Stimulated activated naive CD4-positive, alpha-beta T cell (primary cell): ENCODE data around the gene ISG20.

ENCODE experiments used
- DNase-seq, 6 experiments: peaks; one replicate each; lab custom pipeline; 2025; lab: John Stamatoyannopoulos, UW

Gene ISG20

DNA sequence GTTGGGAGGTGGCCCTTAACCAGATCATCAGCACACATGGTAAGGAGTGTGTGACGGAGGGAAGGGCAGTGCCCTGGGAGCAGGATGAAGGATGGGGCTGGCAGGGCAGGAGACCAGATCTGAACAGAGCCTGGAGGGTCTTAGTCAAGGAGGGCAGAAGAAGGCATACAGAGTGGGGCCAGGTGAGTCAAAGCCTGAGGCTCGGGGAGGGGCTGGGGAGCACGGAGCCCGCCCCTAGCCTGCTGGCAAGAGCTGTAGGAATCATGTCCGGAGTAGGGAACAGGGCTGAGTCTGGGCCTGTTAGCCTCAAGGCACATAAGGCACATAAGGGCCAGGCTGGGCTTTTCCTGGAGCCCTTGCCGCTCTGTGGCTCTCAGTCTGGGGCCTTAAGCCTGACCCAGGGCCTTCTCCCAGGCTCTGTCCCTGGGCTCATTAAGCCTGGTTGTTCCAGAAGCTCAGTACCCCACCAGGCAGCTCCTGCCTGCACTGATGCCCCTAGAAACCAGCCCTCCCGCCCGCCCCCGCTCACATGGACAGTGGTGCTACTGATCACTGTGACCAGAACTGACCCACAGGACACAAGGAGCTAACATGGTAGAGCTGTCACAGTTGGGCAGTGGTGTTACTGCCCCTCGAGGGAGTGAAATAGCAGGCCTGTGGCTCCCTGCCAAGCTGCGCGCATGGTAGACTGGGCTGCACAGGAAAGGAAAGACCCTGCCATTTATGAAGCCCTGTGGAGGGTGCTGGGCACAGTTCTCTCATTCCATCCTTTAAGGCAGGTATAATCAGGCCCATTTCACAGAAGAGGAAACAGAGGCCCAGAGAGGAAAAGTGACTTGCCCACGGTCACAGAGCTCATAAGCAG is 14.6 kb downstream of the ISG20 start:
- no peak for DNase-seq

DNA sequence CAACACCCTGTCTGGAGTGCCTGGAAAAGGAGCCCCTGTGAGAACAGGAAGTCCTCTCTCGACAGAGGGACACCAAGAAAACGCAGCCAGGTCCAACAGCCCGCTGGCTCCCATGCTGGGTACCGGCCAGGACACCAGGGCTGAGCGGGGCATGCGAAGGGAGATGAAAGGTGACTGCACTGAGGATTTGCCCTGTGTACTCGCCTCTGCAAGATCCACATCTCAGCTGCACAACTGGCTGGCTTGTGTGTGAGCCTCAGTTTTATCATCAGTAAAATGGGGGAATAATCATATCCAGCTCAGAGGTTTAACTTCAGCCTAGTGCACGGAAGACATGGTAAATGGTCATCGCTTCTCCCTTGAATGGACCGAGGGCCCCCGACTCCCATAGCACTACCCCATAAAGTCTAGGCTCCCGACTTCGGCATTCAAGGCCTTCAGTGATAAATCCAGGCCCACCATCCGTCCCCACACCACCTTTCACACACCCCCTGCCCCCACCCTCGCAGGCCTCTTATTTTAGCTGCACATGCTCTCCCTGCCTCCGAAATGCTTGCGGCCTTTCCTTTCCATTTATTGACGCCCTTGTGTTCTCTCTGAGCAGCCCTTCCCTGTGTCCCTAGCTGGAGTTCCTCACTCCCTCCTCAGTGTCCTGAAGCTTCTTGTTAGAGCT is 15.8 kb downstream of the ISG20 start:
- DNase-seq, result no peak

DNA sequence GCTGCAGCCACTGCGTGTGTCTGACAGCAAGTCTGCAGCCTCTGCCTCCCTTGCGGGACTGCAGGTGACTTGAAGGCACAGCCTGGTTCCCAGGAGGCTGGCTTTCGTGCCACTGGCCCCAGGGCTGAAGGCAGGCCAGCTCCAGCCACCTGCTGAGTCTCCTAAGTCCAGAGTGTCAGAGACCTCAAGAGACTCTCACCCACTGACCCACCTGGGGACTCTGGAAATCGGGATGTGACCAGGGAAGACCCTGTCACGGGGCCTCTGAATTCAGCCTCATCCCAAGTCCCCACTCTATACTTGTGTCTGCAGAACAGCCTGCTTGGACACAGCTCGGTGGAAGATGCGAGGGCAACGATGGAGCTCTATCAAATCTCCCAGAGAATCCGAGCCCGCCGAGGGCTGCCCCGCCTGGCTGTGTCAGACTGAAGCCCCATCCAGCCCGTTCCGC is 16.3 kb downstream of the ISG20 start:
- DNase-seq, result no peak

DNA sequence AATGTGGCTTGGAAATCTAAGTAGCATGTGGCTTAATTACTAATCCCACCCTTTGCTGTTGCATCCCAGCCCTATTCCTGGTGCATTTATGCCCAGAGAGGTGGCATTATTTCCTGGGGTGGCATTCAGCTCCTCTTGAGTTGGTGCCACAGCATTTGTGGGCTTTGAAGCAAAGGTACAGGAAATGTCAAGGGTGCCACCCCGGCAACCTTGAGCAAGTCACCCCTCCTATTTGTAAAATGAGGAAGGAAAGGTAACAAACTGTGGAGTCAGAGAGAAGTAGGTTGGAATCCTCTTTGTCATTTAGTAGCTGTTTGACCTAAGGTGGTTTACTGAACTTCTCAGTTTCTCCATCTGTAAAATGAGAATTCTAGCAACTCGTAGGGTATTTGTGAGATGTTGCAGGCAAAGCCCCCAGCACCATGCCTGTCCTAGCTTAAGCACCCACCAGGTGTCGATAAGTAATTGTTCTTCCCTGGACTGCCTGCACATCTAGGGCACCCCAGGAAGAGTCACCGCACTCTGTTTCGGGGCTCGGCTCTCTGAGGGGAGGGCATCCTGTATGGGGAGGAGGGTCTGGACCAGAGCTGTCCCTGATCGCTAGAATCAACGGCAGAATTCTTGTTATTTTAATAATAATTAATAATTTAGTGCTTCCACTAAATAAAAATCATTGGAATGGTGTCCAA is 17.1 kb downstream of the ISG20 start:
- DNase-seq, result peak in 3 of 6 experiments; percentile 32 to 55 (median 38)

DNA sequence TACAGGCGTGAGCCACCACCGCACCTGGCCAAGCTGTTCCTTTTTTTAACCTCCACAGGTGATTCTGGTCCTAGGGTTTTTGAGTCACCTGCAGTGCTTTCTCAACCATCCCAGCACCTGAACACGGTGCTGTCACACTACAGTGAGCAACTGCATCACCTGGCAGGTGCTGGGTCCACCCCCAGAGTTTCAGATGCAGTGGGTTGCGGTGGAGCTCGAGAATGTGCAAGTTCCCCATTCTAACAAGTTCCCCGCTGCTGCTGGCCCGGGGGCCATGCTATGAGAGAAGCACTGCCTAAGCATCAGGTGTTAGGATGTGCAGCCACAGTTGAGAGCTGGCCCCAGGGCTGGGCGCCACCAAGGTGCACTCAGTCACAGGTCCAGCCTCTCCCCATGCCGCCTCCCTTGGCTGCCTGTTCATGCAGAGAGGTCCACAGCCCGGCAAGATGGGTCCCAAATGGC is 18.0 kb downstream of the ISG20 start:
- no peak for DNase-seq

DNA sequence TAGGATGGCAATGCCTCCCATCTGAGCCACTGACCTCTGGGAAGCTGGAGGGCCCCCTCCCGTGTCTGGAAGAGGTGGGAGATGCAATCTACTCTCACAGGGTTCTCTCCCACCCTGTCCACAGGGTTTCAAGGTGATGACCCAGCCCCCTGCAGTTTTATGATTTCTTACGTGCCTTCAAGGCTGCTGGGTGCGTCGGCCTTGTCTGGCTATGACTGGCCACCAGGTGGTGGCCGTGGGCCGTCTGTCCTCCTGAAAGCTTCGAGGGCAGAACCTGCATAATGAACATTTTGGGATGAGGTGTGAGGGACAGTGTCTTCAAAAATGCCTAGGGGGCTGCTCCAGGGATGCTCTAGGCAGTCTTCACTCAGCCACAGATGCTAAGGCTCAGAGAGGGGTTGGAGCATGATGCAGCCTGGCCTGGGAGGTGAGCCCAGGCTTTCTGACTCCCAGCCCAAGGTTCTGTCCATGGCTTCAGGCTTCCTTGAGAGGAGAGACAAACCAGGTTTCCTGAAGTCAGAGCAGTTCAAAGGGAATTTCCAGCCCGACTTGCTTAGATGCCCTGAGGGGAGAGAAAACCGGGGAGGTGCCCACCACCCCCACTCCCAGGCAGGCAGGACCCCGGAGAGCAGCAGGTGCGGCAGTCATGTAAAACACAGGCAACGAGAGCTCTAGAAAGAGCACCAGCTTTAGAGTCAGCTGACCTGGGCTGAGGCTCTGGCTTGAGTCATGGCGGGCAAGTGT is 18.7 kb downstream of the ISG20 start:
- DNase-seq, result no peak

DNA sequence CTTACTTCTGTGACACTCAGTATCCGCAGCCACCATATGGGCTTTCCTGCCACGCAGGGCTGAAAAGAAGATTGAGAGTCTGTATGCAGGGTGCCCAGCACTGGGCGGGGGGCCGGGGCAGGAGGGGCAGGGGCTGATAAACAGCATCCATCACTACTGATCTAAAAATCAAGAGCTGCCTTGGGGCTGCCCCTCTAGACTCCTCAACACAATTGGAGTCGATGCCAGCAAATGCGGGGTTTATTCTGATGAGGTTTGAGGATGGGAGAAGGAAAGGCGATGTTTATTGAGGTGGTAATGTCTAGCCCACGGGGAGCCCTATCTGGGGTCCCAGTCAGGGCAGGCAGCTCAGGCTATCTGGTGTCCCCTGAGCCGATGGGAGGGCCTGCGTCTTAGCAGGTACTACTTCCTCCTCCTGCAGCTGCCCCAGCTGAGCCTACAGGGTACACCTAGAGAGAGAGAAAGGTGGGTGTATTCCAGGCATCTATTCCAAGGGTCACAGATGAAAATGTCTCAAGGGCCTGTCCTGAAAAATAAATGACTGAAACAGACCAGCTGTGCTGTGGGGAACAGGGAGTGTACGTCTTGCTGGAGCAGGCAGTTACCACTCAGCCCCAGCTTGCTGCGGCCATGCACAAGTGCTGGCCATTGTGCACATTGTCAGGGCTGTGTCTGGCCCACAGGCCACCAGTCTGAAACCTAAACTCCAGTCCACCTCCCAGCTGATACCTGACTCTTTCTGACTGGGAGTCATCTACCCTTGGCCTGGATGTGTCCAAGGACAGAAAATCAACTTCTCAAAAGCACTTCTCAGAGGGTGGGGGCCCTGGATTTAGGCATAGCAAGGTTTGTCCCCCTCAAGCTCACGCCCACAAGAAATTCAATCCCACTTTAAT is 19.5 kb downstream of the ISG20 start:
- DNase-seq, result no peak

DNA sequence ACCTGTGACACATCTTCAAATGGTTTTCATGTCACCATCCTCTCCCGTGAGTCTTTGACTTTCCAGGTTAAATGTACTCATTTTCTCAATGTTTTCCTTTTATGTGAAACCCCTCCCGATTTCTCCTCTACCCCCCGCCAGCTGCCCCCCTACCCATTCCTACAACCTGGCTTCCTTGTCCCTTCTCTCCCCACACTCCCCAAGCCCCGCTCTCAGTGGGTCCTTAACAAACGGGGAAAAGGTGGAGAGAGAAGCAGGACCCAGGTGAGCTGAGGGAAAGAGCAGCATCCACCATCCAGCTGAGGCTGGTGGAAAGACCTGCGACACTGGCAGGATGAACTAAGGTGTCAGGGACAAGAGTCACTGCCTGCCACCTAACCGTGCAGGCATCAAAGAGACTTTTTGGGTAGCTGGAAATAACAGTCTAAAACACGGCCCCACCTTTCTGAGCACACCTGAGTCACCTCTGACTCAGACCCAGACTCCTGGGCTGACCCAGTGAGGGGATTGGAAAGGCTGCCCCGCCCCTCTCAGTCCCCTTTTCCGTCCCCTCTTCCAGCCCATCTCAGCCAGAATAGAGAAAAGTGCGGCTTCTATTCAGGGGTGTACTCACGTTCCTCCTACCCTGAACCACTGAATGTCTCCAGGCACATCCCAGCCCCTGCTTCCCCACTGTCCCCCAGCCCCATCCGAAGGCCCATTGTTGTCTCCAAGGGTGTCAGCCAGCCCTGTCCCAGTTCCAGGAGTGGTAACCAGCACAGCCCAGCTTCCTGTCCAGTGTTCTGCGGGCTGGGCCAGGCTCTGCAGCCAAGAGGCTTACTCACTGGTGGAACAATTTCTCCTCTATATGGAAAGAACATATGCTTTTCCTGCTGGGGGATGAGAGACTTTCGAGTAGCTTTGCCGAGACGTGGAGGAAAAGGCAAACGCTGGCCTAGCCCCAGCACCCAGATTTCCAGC is 20.4 kb downstream of the ISG20 start:
- DNase-seq, result no peak

DNA sequence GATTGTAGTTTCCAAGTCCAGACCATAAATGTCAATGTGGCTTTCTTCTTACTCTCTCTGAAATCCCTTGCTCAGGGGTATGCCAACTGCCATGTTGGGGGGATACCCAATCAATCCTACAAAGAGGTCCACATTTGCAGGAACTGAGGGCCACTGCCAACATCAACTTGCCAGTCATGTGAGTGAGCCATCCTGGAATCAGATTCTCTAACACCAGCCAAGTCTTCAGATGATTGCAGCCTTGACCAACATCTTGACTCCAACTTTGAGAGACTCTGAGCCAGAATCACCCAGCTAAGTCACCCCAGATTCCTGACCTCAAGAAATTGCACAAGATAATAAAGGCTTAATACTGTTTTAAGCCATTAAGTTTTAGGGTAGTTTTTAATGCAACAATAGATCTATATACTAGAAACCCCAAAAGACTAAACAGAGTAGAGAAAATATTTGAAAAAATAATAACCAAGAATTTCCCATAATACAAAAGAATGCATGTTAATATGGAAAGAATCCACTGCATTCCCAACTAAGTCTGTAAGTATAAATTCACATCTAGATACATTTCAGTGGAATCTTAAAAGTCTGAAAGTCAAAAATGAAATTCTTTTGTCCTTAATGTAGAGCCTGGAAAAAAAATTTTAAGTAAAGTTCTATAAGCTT is 22.4 kb downstream of the ISG20 start:
- DNase-seq, result no peak

DNA sequence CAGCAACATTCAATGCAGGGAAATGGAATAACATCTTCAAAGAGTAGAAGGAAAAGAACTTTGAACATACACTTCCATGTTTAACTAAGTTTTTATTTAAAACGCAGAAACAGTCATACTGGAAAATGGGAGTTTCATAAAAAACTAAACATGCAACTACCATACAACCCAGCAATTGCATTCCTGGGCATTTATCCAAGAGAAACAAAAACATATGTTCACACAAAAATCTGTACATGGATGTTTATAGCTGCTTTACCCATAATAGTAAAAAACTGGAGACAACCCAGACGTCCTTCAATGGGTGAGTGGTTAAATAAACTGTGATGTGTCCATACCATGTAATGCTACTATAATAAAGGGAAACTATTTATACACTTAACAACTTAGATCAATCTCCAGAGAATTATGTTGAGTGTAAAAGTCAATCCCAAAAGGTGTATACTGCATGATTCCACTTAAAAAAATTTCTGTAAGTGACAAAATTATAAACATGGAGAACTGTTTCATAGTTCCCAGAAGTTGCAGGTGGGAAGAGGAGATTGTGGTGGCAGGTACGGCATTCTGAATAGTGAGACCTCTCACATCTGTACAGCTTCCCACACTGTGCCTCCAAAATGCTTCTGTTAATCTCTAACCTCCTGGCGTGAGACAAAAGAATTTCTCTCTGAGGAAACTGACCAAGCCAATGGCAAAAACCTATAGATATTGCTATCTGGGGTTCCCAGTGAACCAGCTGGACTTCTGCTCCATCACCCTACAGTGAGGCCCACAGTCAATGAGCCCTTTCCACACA is 23.1 kb downstream of the ISG20 start:
- DNase-seq, result no peak

DNA sequence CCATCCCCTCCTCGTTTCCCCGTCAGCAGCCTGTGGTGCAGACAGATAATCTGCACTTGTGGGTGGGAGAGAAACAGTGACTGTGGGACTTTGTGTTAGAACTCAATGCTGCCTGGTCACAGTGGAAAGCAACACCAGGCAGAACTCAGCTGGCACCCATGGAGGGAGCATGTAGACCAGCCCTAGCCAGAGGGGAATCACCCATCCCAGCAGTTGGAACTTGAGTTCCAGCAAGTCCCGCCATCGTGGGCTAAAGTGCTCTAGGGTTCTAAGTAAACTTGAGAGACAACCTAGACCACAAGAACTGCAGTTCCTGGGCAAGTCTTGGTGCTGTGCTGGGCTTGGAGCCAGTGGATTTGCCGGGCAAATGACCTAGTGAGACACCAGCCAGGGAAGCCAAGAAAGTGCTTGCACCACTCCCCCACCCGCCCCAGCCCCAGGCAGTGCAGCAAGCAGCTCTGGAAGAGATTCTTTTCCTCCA is 24.4 kb downstream of the ISG20 start:
- DNase-seq, result no peak

DNA sequence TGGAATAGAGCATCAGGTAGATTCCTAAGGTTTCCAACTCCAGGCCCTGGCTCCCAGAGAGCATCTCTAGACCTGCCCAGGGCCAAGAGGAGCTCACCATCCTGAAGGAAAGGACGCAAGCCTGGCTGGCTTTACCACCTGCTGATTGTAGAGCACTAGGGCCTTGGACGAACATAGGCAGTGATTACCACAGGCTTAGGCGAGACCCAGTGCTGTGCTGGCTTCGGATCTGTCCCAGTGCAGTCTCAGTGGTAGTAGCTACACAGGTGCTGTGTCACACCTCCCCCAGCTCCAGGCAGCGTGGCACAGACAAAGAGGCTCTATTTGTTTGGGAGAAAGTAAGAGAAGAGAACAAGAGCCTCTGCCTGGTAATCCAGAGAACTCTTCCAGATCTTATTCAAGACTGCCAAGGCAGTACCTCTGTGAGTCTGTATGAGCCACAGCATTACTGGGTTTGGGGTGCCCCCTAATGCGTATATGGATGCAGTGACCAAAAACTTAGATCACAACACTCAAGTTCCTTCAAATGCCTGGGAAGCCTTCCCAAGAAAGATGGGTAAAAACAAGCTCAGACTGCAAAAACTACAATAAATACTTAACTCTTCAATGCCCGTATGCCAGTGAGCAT is 25.4 kb downstream of the ISG20 start:
- peak; percentile 16 to 69 (median 50) for DNase-seq

DNA sequence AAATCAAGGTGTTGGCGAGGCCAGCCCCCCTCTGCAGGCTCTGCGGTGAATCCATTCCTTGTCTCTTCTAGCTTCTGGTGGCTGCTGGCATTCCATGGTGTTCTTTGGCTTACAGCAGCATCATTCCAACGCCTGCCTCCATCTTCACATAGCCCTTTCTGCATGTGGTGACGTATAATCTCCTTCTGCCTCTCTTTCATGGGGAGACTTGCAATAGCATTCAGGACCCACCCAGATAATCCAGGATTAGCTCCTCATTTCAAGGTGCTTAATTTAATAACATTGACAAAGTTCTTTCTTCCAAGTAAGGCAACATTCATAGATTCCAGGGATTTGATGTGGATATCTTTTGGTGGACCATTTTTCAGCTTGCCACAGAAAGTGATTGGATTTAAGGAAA is 35.8 kb downstream of the ISG20 start:
- no peak for DNase-seq

DNA sequence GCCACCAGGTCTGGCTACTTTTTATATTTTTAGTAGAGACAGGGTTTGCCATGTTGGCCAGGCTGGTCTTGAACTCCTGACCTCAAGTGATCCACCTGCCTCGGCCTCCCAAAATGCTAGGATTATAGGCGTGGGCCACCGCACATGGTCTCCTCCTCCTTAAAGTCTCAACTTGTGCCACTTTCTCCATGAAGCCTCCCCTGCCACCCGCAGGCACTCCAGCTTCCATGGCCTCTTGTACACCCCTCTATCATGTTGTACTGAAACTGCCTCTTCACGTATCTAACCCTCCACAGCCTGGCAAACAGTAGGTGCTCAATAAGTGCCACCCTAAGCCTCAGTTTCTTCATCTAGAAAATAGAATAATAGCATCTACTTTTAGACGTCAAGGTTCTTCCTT is 39.9 kb downstream of the ISG20 start:
- no peak for DNase-seq

DNA sequence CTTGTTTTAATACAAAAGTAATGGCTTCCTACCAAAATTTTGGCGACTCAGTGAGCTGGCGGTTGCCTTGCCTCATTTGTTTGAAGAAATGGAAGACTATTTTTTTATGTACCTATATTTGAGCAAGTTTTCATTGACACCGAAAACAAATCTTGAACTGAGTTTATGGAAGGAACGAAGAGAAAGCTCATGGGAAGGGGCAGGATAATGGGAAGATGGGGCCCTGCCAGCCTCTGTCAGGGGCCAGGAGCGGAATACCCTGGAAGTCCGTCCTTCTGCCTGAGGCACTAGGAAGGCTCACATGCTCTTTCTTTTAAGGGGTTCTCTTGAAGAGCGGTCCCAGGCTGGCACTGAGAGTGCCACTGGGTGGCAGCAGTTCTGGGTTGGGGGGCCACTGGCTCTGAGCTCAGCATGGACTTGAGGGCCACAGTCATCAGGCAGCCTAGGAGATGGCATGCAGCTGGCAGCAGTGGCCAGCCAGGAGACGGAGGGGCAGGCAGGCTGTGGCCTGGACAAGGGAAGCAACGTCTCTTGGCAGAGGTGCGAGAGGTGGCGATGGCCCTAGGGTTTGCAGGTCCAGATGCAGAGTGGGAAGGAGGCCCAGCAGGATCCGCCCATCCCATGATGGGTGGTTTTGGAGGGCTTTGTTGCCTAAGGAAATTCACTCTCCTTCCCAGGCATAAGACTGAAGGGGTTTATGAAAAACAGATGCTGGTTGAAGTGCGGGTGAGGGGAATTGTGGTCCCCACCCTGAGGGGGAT is 41.6 kb downstream of the ISG20 start:
- no peak for DNase-seq

DNA sequence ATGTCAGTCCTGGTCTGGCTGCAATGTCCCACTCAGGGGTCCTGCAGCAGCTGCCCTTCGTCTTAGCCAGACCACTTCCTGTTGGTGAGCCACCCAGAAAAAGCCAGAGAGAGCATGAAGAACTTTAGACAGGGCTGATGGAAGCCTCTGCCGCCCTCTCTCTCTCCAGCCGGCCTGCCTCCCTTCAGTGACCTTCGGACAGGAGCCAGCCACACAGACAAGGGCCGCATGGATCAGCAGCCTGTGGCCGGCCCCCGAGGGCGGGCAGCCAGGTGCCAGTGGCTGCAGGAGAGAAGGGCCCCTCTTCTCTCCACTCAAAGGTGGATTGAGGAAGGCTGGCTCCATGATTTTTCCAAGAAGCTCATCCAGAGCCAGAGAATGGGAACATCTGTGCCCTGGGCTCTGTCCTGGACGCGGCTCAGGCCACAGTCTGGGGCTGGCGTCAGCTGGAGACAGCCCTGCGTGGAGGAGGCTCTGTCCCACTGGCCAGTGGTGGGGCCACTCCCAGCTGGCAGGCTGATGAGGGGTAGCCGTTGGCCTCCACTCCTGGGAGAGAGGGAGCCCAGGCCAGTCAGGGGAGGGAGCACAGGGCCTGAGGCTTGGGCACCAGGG is 42.9 kb downstream of the ISG20 start:
- DNase-seq, result no peak

DNA sequence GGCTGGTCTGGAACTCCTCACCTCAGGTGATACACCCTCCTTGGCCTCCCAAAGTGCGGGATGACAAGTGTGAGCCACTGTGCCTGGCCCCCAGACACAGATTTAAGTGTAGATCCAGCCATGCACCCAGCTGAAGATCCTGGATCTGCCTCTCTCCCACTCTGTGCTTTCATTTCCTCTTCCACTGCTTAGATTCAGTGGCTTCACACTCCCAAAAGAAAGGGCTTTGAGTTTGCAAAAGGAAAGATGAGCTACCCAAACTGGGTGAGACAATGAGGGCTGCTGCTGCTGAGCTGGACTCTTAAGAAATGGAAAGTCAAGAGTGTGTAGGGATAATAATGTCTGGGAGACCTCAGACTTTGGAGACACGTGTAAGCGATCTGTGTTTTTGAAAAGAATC is 45.5 kb downstream of the ISG20 start:
- DNase-seq, result no peak
